Thyroid gland (tissue), 4 donors: ENCODE measurements around the gene MTO1.

ENCODE experiments used
- POLR2A ChIP-seq, 2 donors: fragments of 450-650 bp; IDR thresholded peaks; one replicate each; pipeline ENCODE4 v1.6.1; 2017; ENCODE audit warnings: antibody characterized with exemption in 2 of 2, mild to moderate bottlenecking in 2 of 2, moderate library complexity in 1 of 2
- TF ChIP-seq, protein P1 (sequence below), 6 experiments: fragments of 200-600 bp in 3 of 6; fragments of 450-650 bp in 3 of 6; sonication (generic) in 3 of 6; IDR thresholded peaks; one replicate each; pipeline ENCODE4 v1.5.1; 2016 to 2019; ENCODE audit warnings: antibody characterized with exemption in 6 of 6, mild to moderate bottlenecking in 2 of 6, inconsistent platforms in 1 of 6, moderate library complexity in 1 of 6

DNA sequence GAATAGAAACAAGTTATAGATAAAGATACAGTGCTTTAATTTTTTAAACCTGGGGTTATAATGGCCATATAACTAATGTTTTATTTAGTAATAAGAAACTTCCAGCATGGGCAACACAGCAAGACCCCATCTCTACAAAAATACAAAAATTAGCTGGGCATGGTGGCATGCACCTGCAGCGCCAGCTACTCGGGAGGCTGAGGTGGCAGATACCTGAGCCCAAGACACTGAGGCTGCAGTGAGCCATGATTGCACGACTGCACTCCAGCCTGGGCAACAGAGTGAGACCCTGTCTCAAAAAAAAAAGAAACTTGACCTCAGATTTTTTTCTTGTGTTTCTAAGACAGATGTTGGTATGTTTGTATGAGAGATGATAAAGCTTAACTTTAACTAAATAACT is 36.4 kb downstream of the MTO1 start:
- no peak for TF ChIP-seq POLR2A (IDR thresholded peaks at IDR 0.05)
- TF ChIP-seq, protein P1, sequence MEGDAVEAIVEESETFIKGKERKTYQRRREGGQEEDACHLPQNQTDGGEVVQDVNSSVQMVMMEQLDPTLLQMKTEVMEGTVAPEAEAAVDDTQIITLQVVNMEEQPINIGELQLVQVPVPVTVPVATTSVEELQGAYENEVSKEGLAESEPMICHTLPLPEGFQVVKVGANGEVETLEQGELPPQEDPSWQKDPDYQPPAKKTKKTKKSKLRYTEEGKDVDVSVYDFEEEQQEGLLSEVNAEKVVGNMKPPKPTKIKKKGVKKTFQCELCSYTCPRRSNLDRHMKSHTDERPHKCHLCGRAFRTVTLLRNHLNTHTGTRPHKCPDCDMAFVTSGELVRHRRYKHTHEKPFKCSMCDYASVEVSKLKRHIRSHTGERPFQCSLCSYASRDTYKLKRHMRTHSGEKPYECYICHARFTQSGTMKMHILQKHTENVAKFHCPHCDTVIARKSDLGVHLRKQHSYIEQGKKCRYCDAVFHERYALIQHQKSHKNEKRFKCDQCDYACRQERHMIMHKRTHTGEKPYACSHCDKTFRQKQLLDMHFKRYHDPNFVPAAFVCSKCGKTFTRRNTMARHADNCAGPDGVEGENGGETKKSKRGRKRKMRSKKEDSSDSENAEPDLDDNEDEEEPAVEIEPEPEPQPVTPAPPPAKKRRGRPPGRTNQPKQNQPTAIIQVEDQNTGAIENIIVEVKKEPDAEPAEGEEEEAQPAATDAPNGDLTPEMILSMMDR (IDR thresholded peaks at IDR 0.05) = no peak
